Measurements from ENCODE around the gene NFATC3.

The NFATC3 gene

GRCh38 chr16:68085259-68086071 lies at the start of gene NFATC3:
Gene NFATC3 (plus strand): TSS chr16:68085370. CDS start chr16:68085682, 312 bp downstream.
- DNase-seq = peak; percentile 82 to 94

GRCh38 chr16:68037841-68038597 lies 47.2 kb upstream of the NFATC3 start:
- no peak for DNase-seq

DNA sequence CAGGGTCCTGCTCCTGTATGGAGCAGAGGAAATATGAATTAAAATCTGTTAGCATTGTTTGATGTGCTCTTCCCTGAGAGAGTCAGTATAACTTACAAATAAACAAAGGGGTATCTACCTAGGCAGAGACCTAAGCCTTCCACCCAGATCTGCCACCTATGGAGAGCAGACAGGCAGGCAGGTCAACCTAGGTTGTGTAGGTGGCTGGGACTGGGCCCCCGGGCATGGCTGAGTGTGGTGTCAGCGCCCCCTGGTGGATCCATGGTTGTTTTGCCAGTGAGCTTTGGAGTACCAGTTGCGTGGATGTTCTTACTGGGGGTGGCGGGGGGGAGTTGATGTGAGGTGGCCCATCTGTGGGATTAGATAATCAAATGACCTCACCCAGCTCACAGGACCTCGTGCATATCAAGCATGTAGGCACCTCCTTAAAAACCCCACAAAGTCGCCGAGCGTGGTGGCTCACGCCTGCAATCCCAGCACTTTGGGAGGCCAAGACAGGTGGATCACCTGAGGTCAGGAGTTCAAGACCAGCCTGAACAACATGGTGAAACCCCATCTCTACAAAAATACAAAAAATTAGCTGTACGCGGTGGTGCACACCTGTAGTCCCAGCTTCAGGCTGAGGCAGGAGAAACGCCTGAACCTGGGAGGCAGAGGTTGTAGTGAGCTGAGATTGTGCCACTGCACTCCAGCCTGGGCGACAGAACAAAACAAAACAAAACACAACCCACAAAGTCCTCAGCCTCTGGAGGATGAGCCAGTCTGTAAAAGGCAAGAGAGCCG lies 44.5 kb upstream of the NFATC3 start:
- peak in 1 of 2 experiments; percentile 67 for DNase-seq

DNA sequence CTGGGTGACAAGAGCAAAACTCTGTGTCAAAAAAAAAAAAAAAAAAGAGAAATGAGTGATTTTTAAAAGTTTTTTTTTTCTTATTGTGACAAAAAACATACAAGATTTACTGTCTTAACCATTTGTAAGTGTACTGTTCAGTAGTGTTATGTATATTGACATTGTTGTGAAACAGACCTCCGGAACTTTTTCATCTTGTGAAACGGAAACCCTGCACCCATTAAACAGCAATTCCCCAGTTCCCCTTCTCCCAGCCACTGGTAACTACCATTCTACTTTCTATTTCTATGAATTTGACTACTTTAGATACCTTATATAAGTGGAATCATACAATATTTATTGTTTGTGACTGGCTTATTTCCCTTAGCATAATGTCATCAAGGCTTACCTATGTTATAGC lies 43.4 kb upstream of the NFATC3 start:
- DNase-seq = no peak

GRCh38 chr16:68046106-68046505 lies 39.1 kb upstream of the NFATC3 start:
- no peak for DNase-seq

DNA sequence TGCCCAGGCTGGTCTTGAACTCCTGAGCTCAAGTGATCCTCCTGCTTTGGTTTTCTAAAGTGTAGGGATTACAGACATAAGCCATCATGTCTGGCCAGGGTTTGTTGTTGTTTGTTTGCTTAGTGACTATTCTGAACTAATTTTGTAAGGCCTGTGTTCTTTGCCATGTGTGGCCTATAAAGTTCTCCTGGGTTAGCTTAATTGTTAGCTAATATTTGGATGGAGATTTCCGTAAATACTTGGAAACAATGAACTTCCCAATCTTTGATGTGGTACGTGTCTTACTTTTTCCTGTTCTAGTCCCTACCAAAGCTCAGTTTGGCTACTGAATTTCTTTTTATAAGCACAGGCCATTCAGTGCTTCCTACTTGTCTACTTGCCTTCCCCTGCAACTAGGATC lies 37.2 kb upstream of the NFATC3 start:
- DNase-seq = no peak

DNA sequence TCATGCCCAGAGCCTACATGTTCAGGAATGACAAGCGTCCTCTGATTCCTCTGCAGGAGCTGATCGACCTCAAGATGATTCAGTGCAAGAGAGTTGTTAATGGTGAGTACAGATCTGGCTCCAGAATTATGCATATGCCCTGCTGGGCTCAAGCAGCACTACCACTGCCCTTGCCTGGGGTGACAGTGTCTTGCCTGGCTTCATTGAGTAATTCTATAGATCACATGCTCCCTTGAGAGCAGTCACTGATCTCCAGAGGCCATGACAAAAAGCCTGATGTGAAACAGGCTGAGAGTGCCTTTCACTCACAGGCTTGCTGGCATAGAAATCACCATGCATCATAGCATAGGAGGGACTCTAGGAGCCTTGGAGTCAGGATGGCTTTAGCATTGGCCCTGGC lies 35.7 kb upstream of the NFATC3 start:
- DNase-seq = no peak

GRCh38 chr16:68055395-68055794 lies 29.8 kb upstream of the NFATC3 start:
- no peak for DNase-seq

GRCh38 chr16:68059804-68060203 lies 25.4 kb upstream of the NFATC3 start:
- no peak for DNase-seq

DNA sequence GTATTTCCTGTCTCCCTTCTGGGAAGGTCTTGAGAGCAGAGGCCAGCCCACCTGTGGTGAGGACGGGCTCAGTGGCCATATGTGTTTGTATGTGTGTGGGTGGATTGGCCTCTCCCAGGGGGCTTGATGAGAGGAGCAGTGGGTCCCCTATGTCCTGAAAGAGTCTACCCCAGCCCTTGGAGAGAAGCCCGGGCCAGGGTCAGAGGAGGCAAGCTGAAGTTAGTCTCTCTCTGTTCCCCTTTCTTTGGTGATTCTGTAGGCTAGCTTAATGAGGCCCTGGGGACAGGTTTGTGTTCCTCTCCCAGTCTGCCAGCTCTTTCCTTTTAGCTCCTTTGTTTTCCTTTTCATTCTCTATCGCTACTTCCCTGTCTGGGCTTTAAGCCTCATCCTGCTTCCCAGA lies 23.8 kb upstream of the NFATC3 start:
- no peak for DNase-seq

DNA sequence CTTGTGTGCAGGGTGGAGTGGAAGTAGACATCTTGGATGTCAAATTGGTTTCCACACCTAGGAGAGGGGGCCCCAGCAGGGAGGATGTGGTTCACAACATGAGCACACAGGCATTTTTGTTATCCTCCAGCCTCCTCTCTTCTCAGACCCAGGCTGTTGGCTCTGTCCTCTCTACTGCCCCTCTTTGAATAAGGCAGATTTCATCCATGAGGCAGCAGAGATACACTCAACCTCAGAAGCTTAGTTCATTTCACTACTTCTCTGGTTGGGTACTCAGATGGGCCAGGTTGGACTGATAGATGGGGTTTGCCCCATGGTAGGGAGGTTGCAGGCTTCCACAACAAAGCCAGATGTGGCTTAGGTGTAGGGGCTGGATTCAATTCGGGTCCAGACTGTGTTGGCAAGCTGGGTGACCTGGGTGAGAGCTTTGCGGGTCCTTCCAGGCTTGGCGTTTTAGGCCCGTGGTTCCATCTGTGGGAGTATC lies 22.2 kb upstream of the NFATC3 start:
- DNase-seq = no peak

GRCh38 chr16:68064791-68065365 lies 20.3 kb upstream of the NFATC3 start:
- peak in 1 of 2 experiments; percentile 43 for DNase-seq

DNA sequence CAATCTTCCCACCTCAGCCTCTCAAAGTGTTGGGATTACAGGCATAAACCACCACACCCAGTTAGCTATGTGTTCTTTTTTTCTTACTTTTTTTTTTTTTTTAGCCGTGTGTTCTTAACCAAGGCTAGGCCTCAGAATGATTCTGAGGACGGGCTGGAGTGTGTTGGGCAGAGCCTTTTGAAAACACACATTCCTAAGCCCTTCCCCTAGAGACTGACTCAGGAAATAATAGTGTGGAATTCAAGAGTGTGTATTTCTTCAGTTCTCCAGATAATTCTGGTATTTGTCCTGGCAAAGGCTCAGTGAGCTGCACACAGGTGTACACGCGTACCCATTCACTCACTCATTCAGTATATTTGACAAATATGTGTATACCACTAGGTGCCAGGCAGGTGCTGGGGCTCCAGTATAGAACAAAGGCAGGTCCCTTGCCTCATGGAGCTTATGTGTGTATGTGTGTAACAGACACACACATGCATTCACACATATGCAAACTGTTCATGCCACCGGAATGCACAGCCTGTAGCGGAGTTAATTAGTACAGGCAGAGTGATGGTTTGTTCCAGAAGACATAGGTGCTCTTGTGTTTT lies 19.4 kb upstream of the NFATC3 start:
- no peak for DNase-seq

- no peak for DNase-seq
Measured at GRCh38 chr16:68066763-68067162, 18.4 kb upstream of the NFATC3 start.

DNA sequence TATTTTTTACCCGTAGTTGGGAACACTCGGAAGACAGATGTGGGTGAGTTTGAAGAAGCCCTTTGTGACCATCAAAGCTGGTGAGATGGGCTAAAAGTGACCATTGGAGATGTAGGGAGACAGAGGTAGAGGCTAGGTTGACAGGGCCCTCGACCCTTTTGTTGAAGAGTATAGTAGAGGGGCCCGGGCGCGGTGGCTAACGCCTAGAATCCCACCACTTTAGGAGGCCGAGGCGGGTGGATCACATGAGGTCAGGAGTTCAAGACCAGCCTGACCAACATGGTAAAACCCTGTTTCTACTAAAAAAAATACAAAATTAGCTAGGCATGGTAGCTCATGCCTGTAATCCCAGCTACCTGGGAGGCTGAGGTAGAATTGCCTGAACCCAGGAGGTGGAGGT lies 16.2 kb upstream of the NFATC3 start:
- DNase-seq = no peak

GRCh38 chr16:68069511-68070248 lies 15.5 kb upstream of the NFATC3 start:
- DNase-seq = no peak

GRCh38 chr16:68070249-68070730 lies 14.9 kb upstream of the NFATC3 start:
- no peak for DNase-seq

DNA sequence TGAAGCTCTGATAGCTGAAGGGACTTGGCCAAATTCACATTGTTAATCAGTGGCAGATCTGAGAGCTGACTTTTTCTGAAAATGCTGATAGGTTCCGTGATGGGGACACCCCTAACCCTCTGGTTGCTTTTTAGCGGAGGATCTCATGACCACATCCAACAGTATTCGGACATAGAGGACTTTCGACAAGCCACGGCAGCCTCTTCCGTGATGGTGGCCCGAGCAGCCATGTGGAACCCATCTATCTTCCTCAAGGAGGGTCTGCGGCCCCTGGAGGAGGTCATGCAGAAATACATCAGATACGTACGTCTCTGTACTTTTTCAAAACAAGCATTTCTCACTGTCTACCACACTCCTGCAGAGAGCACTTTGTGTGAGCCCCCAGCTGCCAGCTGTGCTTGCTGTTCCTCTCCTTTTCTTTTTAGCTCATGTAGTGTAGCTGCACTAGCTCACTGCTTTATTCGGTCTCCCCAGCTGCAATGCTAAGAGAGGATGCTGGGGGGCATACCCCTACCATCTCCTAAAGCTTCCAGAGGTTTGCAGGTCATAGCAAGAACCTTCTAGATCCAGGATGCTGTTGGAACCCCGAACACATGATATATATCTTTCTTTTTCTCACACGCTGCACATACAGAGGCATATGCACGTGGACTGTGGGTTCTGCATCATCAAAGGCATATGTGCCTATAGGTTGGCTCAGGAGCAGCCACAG lies 14.2 kb upstream of the NFATC3 start:
- no peak for DNase-seq

- DNase-seq = no peak
Measured at GRCh38 chr16:68071518-68071901, 13.7 kb upstream of the NFATC3 start.

- no peak for DNase-seq
Measured at GRCh38 chr16:68072038-68072695, 13.0 kb upstream of the NFATC3 start.

Data from SW 1271 (cell line).